GM12872 (cell line): Measurements from ENCODE around the gene SLC38A8.

Source experiments
- CTCF ChIP-seq: IDR thresholded peaks from 3 replicates; pipeline ENCODE4 v1.5.1; 2011; ENCODE audit warnings: low read depth, mild to moderate bottlenecking, low read length, moderate library complexity; ENCODE audit not compliant: insufficient read depth

SLC38A8 gene

GRCh38 chr16:83961591-83961990 lies 81.0 kb downstream of the SLC38A8 start:
- TF ChIP-seq CTCF, result no peak

GRCh38 chr16:83960521-83961249 lies 81.9 kb downstream of the SLC38A8 start:
- no peak for TF ChIP-seq CTCF
